Measurements from ENCODE around the gene ARIH1.
"Not testable (repeated sequence)": the region's sequence is repeated elsewhere in the genome, so short reads cannot be mapped to it uniquely, and the experiment has no call there.

Gene ARIH1

GRCh38 chr15:72473614-72474465, at the start of gene ARIH1:
Gene ARIH1 (plus strand): TSS chr15:72474330. CDS start chr15:72474640, 310 bp downstream.
- DNase-seq = peak; percentile 94

- DNase-seq = no peak
Observed at GRCh38 chr15:72426753-72427152, 47.4 kb upstream of the ARIH1 start.

- no peak for DNase-seq
Observed at GRCh38 chr15:72437650-72438316, 36.3 kb upstream of the ARIH1 start.

- DNase-seq = not testable (repeated sequence)
Observed at GRCh38 chr15:72442848-72443247, 31.3 kb upstream of the ARIH1 start.

- no peak for DNase-seq
Observed at GRCh38 chr15:72445426-72445825, 28.7 kb upstream of the ARIH1 start.

GRCh38 chr15:72450805-72451204, 23.3 kb upstream of the ARIH1 start:
- DNase-seq = no peak

GRCh38 chr15:72451224-72451623, 22.9 kb upstream of the ARIH1 start:
- DNase-seq = no peak

GRCh38 chr15:72456684-72457083, 17.4 kb upstream of the ARIH1 start:
- no peak for DNase-seq

- DNase-seq = no peak
Observed at GRCh38 chr15:72460402-72460801, 13.7 kb upstream of the ARIH1 start.

- no peak for DNase-seq
Observed at GRCh38 chr15:72463702-72464101, 10.4 kb upstream of the ARIH1 start.

GRCh38 chr15:72464251-72464650, 9.9 kb upstream of the ARIH1 start:
- DNase-seq = no peak

- no peak for DNase-seq
Observed at GRCh38 chr15:72468103-72468502, 6.0 kb upstream of the ARIH1 start.

- no peak for DNase-seq
Observed at GRCh38 chr15:72472992-72473610, 1.0 kb upstream of the ARIH1 start.

- DNase-seq = no peak
Observed at GRCh38 chr15:72474466-72474911, 359 bp downstream of the ARIH1 start.

- DNase-seq = peak; percentile 13
Observed at GRCh38 chr15:72474912-72475628, 940 bp downstream of the ARIH1 start.

GRCh38 chr15:72475674-72476073, 1.5 kb downstream of the ARIH1 start:
- DNase-seq = no peak

GRCh38 chr15:72476330-72476729, 2.2 kb downstream of the ARIH1 start:
- not testable (repeated sequence) for DNase-seq

GRCh38 chr15:72481015-72481659, 7.0 kb downstream of the ARIH1 start:
- no peak for DNase-seq

- no peak for DNase-seq
Observed at GRCh38 chr15:72482275-72482674, 8.1 kb downstream of the ARIH1 start.

- DNase-seq = no peak
Observed at GRCh38 chr15:72483279-72483678, 9.1 kb downstream of the ARIH1 start.

GRCh38 chr15:72486144-72486543, 12.0 kb downstream of the ARIH1 start:
- no peak for DNase-seq

GRCh38 chr15:72487070-72487797, 13.1 kb downstream of the ARIH1 start:
- DNase-seq = no peak

Measured in NCI-H774 (cell line).